Mucosa of rectum (tissue), 2 donors: Measurements from ENCODE around the gene PKP1.

Experiments used
- H3K27ac ChIP-seq, 2 donors: one replicate each; pipeline ENCODE4 v1.7.0; 2013; ENCODE audit warnings: inconsistent platforms in 2 of 2, low read depth in 2 of 2, low read length in 2 of 2
- H3K27me3 ChIP-seq, 2 donors: one replicate each; pipeline ENCODE4 v1.7.0; 2013; ENCODE audit warnings: low read length in 2 of 2; ENCODE audit not compliant: control insufficient read depth in 2 of 2, insufficient read depth in 2 of 2
- H3K36me3 ChIP-seq, 2 donors: one replicate each; pipeline ENCODE4 v1.7.0; 2013; ENCODE audit warnings: low read length in 2 of 2; ENCODE audit not compliant: control insufficient read depth in 2 of 2, insufficient read depth in 2 of 2
- H3K4me1 ChIP-seq, 2 donors: one replicate each; pipeline ENCODE4 v1.7.0; 2013; ENCODE audit warnings: low read length in 2 of 2, mild to moderate bottlenecking in 1 of 2; ENCODE audit not compliant: control insufficient read depth in 2 of 2, insufficient read depth in 2 of 2
- H3K4me3 ChIP-seq, 2 donors: one replicate each; pipeline ENCODE4 v1.7.0; 2013; ENCODE audit warnings: low read length in 2 of 2
- H3K9ac ChIP-seq, 2 donors: one replicate each; pipeline ENCODE4 v1.7.0; 2013; ENCODE audit warnings: low read length in 2 of 2, low read depth in 1 of 2, mild to moderate bottlenecking in 1 of 2
- H3K9me3 ChIP-seq, 2 donors: one replicate each; pipeline ENCODE4 v1.7.0; 2013; ENCODE audit warnings: low read length in 2 of 2; ENCODE audit not compliant: control insufficient read depth in 2 of 2
- donor health status: healthy.
- donor health status: Normal muscosa, but diverticular disease.

PKP1 gene

DNA sequence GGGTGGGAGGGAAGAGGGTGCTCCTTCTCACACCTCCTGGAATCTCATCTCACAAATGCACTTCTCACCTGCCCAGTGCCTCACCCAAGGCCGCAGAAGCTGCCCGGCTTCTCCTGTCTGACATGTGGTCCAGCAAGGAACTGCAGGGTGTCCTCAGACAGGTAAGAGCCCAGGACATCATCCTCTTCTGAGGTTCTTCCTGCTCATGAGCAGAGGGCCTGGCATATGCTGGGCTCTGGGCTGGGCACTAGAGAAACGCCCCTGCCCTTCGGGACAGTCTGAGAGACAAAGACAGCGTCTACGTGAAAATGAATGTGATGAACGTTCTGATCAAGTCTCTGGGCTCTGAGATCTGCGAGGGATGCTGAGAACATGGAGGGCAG, 42.4 kb downstream of the PKP1 start:
- Histone ChIP-seq H3K27me3 (peaks cover 0 to 7% of the 10 kb centered on the region in 2 donors), H3K4me1 (no peaks in the 10 kb centered on the region), H3K9me3 (no peaks in the 10 kb centered on the region), H3K36me3 (no peaks in the 10 kb centered on the region), H3K27ac (no peak overlapping the region), H3K4me3 (no peak overlapping the region), H3K9ac (no peak overlapping the region)

DNA sequence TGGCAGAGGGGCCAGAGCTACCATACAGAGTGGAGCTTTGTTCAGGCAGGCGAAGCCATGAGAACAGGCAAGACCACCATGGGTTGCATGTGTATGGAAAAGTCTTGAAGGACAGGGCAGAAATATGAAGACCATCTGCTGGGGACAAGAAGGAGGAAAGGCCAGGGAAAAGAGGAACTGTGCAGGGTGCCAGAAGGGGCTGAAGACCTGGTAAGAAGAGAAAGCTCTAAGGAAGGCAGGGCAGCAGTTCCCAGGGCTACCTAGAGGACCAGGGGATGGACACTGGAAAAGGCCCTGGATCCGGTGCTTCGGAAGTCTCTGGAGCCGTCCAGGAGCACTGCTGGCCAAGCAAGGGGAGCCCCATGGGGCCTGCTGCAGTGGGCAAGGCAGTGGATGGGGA, 43.4 kb downstream of the PKP1 start:
- Histone ChIP-seq H3K4me1 (no peaks in the 10 kb centered on the region), H3K9me3 (no peaks in the 10 kb centered on the region), H3K9ac (no peak overlapping the region), H3K27ac (no peak overlapping the region), H3K27me3 (peaks cover 0 to 7% of the 10 kb centered on the region in 2 donors), H3K36me3 (no peaks in the 10 kb centered on the region), H3K4me3 (no peak overlapping the region)

DNA sequence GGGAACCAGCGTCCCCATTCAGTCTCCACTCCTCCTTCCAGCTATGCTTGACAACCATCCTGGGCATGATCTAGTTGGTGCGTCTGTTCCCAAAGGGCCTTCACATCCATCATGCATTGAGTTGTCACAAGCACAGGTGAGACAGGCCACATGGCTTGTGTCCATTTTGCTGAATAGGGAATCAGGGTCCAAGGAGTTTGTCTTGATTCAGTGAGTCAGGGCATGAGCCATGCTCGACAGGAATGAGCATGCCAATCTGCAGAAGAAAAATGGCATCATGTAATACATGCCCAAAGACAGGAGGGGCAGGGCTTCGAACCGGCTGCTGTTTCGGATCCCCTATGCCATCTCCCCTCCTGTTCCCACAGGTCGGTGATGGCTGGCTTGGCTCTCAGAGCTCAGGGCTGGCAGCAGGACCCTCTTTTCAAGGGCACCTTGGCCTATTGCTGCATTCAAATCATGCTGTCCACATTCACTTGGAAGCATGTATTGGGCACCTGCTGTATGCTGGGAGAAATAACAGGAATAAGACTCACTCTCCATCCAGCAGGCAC, 44.5 kb downstream of the PKP1 start:
- H3K9me3 ChIP-seq: no peaks in the 10 kb centered on the region
- H3K27ac ChIP-seq: no peak overlapping the region
- no peak overlapping the region for H3K9ac ChIP-seq
- peaks cover 0 to 7% of the 10 kb centered on the region in 2 donors for H3K27me3 ChIP-seq
- H3K36me3 ChIP-seq: no peaks in the 10 kb centered on the region
- H3K4me3 ChIP-seq: no peak overlapping the region
- no peaks in the 10 kb centered on the region for H3K4me1 ChIP-seq

DNA sequence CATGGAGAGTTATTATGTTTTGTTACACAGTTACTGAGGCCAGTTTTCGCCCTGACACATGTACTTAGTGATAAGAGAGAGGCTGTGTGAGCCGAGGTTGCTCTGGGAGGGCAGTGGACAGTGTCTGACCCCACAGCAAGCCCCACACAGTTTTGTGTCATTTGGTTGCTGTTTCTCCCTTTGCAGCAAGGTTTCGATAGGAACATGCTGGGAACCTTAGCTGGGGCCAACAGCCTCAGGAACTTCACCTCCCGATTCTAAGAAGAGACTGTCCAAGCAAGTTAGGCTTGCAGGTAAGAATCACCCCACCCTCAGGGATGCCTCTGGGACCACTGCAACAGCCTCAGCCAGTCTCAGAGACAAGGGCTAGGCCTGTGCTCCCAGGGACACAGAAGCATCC, 45.3 kb downstream of the PKP1 start:
- H3K36me3 ChIP-seq: no peaks in the 10 kb centered on the region

GRCh38 chr1:201329286-201329685, 46.0 kb downstream of the PKP1 start:
- no peak overlapping the region for H3K9ac ChIP-seq
- H3K4me3 ChIP-seq: no peak overlapping the region
- H3K27ac ChIP-seq: no peak overlapping the region
- H3K4me1 ChIP-seq: no peaks in the 10 kb centered on the region
- H3K27me3 ChIP-seq: peaks cover 0 to 7% of the 10 kb centered on the region in 2 donors
- no peaks in the 10 kb centered on the region for H3K9me3 ChIP-seq
- H3K36me3 ChIP-seq: no peaks in the 10 kb centered on the region

More for the DNA sequence above, 45.3 kb downstream of the PKP1 start:
- H3K9ac ChIP-seq: no peak overlapping the region
- no peaks in the 10 kb centered on the region for H3K4me1 ChIP-seq
- H3K9me3 ChIP-seq: no peaks in the 10 kb centered on the region
- H3K27me3 ChIP-seq: peaks cover 0 to 7% of the 10 kb centered on the region in 2 donors
- no peak overlapping the region for H3K4me3 ChIP-seq
- H3K27ac ChIP-seq: no peak overlapping the region

GRCh38 chr1:201329801-201330200, 46.5 kb downstream of the PKP1 start:
- Histone ChIP-seq H3K27me3 (peaks cover 0 to 7% of the 10 kb centered on the region in 2 donors), H3K27ac (no peak overlapping the region), H3K9ac (no peak overlapping the region), H3K4me1 (no peaks in the 10 kb centered on the region), H3K9me3 (no peaks in the 10 kb centered on the region), H3K36me3 (no peaks in the 10 kb centered on the region), H3K4me3 (no peak overlapping the region)

DNA sequence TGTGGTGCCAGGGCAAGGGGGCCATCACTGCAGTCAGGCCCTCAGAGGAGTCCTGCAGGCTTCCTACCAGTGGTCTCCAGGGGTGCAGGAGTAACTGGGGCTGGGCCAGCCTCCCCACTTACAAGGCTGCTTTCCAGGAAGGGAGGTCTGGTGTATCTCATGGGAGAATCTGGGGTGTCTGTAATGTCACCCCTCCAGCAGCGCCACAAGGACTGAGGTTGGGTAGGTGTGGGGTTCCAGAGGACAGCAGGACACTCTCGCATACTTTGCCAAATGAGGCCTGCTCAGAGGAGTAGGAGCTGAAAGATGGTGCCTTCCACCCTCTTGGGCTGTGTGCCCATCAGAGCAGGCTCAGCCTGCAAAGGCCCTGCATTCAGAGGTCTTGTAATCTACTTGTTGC, 47.2 kb downstream of the PKP1 start:
- no peak overlapping the region for H3K27ac ChIP-seq
- no peaks in the 10 kb centered on the region for H3K4me1 ChIP-seq

DNA sequence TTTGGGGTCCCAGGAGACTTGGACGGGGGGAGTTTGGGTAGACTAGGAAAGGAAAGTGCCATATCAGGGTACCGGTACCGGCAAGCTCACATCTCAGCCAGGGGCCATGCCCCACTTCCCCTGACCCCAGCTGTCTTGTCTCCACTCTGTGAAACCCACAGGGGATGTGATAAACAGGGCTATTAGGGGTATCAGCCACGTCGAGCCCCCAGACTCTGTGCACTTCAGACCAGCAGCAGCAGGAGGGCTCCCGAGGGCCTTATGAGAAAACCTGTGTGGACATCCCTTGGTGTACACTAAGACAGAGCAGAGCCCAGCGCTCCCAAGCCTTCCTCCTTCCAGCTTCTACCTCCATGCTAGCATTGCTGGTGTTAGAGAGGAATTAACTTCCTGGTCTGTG, 47.9 kb downstream of the PKP1 start:
- no peaks in the 10 kb centered on the region for H3K9me3 ChIP-seq
- no peaks in the 10 kb centered on the region for H3K4me1 ChIP-seq
- H3K9ac ChIP-seq: no peak overlapping the region
- no peak overlapping the region for H3K27ac ChIP-seq
- H3K27me3 ChIP-seq: peaks cover 0 to 7% of the 10 kb centered on the region in 2 donors
- H3K36me3 ChIP-seq: no peaks in the 10 kb centered on the region
- H3K4me3 ChIP-seq: no peak overlapping the region

More for the DNA sequence above, 47.2 kb downstream of the PKP1 start:
- Histone ChIP-seq H3K9ac (no peak overlapping the region), H3K36me3 (no peaks in the 10 kb centered on the region), H3K4me3 (no peak overlapping the region), H3K27me3 (peaks cover 0 to 7% of the 10 kb centered on the region in 2 donors), H3K9me3 (no peaks in the 10 kb centered on the region)

GRCh38 chr1:201332021-201332420, 48.7 kb downstream of the PKP1 start:
- H3K36me3 ChIP-seq: no peaks in the 10 kb centered on the region
- H3K4me3 ChIP-seq: no peak overlapping the region
- peaks cover 2 to 7% of the 10 kb centered on the region in 2 donors for H3K27me3 ChIP-seq
- no peaks in the 10 kb centered on the region for H3K4me1 ChIP-seq
- H3K9me3 ChIP-seq: no peaks in the 10 kb centered on the region
- no peak overlapping the region for H3K27ac ChIP-seq
- H3K9ac ChIP-seq: no peak overlapping the region

- Histone ChIP-seq H3K27ac (no peak overlapping the region), H3K4me1 (no peaks in the 10 kb centered on the region)
Observed at GRCh38 chr1:201332616-201333335, 49.5 kb downstream of the PKP1 start.

More at GRCh38 chr1:201332616-201333335, 49.5 kb downstream of the PKP1 start:
- H3K27me3 ChIP-seq: peaks cover 2 to 3% of the 10 kb centered on the region in 2 donors
- no peaks in the 10 kb centered on the region for H3K36me3 ChIP-seq
- H3K4me3 ChIP-seq: no peak overlapping the region
- no peak overlapping the region for H3K9ac ChIP-seq
- no peaks in the 10 kb centered on the region for H3K9me3 ChIP-seq
